ENCODE data around the gene MMAB. TPM values are rescaled to one million over a fixed set of nuclear protein-coding genes. Genes with fewer than 3 reads are reported as not detected.

The MMAB gene
- total RNA-seq, 1 experiment from 2014 or later, result 34.9 TPM

DNA sequence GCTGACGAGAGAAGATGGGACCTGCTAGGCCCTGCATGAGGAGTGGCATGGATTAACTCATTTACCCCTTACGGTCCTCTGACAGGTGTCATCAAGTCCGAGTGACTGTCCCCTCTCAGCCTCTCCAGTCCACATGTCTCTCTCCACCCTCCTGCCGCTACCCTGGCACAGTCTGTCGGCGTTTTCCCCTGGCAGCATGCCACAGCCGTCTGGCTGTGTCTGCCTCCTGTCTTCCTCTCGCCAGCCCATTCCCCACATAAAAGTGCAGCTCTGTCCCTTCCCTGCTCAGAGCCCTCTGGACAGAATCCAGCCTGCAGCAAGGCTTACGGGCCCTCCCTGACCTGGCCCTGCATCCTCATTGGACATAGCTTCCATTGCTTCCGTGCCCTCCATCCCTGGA is 50.2 kb downstream of the MMAB start:
- no peak for TF ChIP-seq ZFX (IDR thresholded peaks at IDR 0.05)
- no peak for TF ChIP-seq EGR1 (IDR thresholded peaks at IDR 0.05; ENCODE audit: low read depth)
- no peak for TF ChIP-seq SP1 (IDR thresholded peaks at IDR 0.05; ENCODE audit: low read depth)
- TF ChIP-seq REST (IDR thresholded peaks at IDR 0.05; ENCODE audit: low read depth), result no peak
- no peak for TF ChIP-seq RAD21 (IDR thresholded peaks at IDR 0.05; ENCODE audit: low read depth)
- TF ChIP-seq ATF3 (IDR thresholded peaks at IDR 0.05), result no peak
- no peak for TF ChIP-seq SIN3A (IDR thresholded peaks at IDR 0.05; ENCODE audit: low read depth)
- TF ChIP-seq MAX (IDR thresholded peaks at IDR 0.05), result no peak
- no peak for TF ChIP-seq POLR2A (IDR thresholded peaks at IDR 0.05; ENCODE audit: borderline replicate concordance, extremely low read depth, insufficient read depth, insufficient read length)
- no peak for TF ChIP-seq SRF (IDR thresholded peaks at IDR 0.05; ENCODE audit: low read depth)
- TF ChIP-seq ZNF274 (IDR thresholded peaks at IDR 0.05; ENCODE audit: low read depth, low read length), result no peak
- TF ChIP-seq FOSL1 (IDR thresholded peaks at IDR 0.05; ENCODE audit: low read depth), result no peak
- no peak for TF ChIP-seq CEBPB (IDR thresholded peaks at IDR 0.05; ENCODE audit: low read depth)
- TF ChIP-seq, protein P1, sequence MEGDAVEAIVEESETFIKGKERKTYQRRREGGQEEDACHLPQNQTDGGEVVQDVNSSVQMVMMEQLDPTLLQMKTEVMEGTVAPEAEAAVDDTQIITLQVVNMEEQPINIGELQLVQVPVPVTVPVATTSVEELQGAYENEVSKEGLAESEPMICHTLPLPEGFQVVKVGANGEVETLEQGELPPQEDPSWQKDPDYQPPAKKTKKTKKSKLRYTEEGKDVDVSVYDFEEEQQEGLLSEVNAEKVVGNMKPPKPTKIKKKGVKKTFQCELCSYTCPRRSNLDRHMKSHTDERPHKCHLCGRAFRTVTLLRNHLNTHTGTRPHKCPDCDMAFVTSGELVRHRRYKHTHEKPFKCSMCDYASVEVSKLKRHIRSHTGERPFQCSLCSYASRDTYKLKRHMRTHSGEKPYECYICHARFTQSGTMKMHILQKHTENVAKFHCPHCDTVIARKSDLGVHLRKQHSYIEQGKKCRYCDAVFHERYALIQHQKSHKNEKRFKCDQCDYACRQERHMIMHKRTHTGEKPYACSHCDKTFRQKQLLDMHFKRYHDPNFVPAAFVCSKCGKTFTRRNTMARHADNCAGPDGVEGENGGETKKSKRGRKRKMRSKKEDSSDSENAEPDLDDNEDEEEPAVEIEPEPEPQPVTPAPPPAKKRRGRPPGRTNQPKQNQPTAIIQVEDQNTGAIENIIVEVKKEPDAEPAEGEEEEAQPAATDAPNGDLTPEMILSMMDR (IDR thresholded peaks at IDR 0.05 in 2 of 3, conservative IDR thresholded peaks at IDR 0.05 in 1 of 3; ENCODE audit: borderline replicate concordance in 1 of 3, insufficient read depth in 1 of 3, low read depth in 2 of 3, low read length in 2 of 3), result no peak
- TF ChIP-seq CBX3 (IDR thresholded peaks at IDR 0.05; ENCODE audit: low read depth), result no peak
- no peak for TF ChIP-seq EZH2phosphoT487 (IDR thresholded peaks at IDR 0.05; ENCODE audit: borderline replicate concordance)
- Histone ChIP-seq H2AFZ (ENCODE audit: low read depth, low read length, poor library complexity, severe bottlenecking) (no peak overlapping the region), H3K9me2 (ENCODE audit: insufficient read depth) (no peaks in the 10 kb centered on the region), H3K27ac (ENCODE audit: low read depth, low read length) (no peak overlapping the region), H3K4me1 (ENCODE audit: control insufficient read depth in 1 of 2, insufficient read depth in 2 of 2, low read length in 2 of 2) (no peaks in the 10 kb centered on the region), H4K20me1 (ENCODE audit: insufficient read depth) (no peaks in the 10 kb centered on the region), H3K9me3 (ENCODE audit: control insufficient read depth in 1 of 2, insufficient read depth in 1 of 2, low read depth in 1 of 2, low read length in 2 of 2) (no peaks in the 10 kb centered on the region), H3K36me3 (ENCODE audit: control insufficient read depth in 1 of 2, insufficient read depth in 2 of 2, low read length in 2 of 2) (peaks cover 0 to 3% of the 10 kb centered on the region in 2 experiments; a peak in 1 of 4 replicates), H3K4me3 (replicated peaks in 1 of 2; ENCODE audit: low read depth in 1 of 2, low read length in 2 of 2) (no peak overlapping the region), H3K79me2 (ENCODE audit: insufficient read depth, low read length) (no peaks in the 10 kb centered on the region), H3K27me3 (ENCODE audit: insufficient read depth, low read length) (no peaks in the 10 kb centered on the region), H3K9ac (ENCODE audit: low read length) (no peak overlapping the region), H3K4me2 (ENCODE audit: low read length) (no peak overlapping the region)
- ChIA-PET CTCF (no interaction called here), RAD21 (ENCODE audit: low non-redundant PET in 1 of 2, low total read pairs in 2 of 2, uncharacterized antibody in 2 of 2, unreplicated experiment in 2 of 2) (no interaction called here), POLR2A (no interaction called here)
- intact Hi-C loops (cut with micrococcal nuclease), result no loop called here
- no peak for ATAC-seq
- no TSS peak for BruUV-seq (replicated peaks)
- DNase-seq (ENCODE audit: low read depth, low spot score), result no peak
